Lung microvascular endothelial cell (primary cell): ENCODE data around the gene CDH26. TPM values are rescaled to one million over a fixed set of nuclear protein-coding genes. Genes with fewer than 3 reads are reported as not detected.

Source experiments
- DNase-seq, 2 donors: peaks; one replicate each; pipeline versions ENCODE4 v3.0.0 to v3.0.0-alpha.2; 2010; ENCODE audit warnings: low read depth in 2 of 2
- total RNA-seq: library from RNA; depleted of rRNA; stranded (reverse); fragments of >200 nt; gene quantifications from 2 replicates; pipeline ENCODE4 v1.2.1, GENCODE V29; 2014

CDH26 gene
- total RNA-seq, 1 donor from 2014 or later = 0.40 TPM

GRCh38 chr20:60060593-60060992, 102.4 kb downstream of the CDH26 start:
- DNase-seq = no peak

- no peak for DNase-seq
Observed at GRCh38 chr20:60062431-60063047, 104.3 kb downstream of the CDH26 start.

GRCh38 chr20:60063048-60063451, 104.8 kb downstream of the CDH26 start:
- DNase-seq = no peak

- no peak for DNase-seq
Observed at GRCh38 chr20:60063739-60064380, 105.6 kb downstream of the CDH26 start.

Other genes starting within 250 kb of the CDH26 start
- gene SYCP2, start 24.8 kb upstream of the CDH26 start, total RNA-seq = 0.44 and 1.2 TPM in 2 replicates
- gene PPP1R3D, start 18.1 kb upstream of the CDH26 start, total RNA-seq = 4.8 and 7.1 TPM in 2 replicates
- gene FAM217B, start 18.0 kb upstream of the CDH26 start, total RNA-seq = 2.2 and 2.4 TPM in 2 replicates